Measurements from ENCODE around the gene KIF2C.
"Not testable (repeated sequence)": the region's sequence is repeated elsewhere in the genome, so short reads cannot be mapped to it uniquely, and the experiment has no call there.

The KIF2C gene

GRCh38 chr1:44757420-44757819 is 17.8 kb downstream of the KIF2C start:
- Histone ChIP-seq H3K36me3 (peaks cover 40% of the 10 kb centered on the region), H3K4me3 (ENCODE audit: low read depth, low read length) (no peak overlapping the region), H3K9me3 (no peaks in the 10 kb centered on the region), H3K4me1 (no peaks in the 10 kb centered on the region), H3K27me3 (no peaks in the 10 kb centered on the region)
- no peak for DNase-seq
- no peak for TF ChIP-seq CTCF (IDR thresholded peaks at IDR 0.05; ENCODE audit: low read depth, low read length)

DNA sequence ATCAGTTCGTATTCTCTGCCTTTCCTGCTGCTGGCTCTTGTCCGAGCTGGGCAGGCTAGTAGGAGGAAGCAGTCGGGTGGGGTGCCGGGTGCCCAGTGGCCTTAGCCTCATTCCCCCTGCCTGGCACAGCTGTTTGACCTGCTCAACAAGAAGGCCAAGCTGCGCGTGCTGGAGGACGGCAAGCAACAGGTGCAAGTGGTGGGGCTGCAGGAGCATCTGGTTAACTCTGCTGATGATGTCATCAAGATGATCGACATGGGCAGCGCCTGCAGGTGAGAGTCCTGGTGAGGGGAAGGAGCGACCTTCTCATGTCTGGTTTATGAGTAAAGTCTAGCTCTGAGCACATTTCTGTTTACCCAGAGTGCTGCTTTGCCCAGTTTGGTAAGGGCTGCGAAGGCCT is 19.4 kb downstream of the KIF2C start:
- no peak for TF ChIP-seq CTCF (IDR thresholded peaks at IDR 0.05; ENCODE audit: low read depth, low read length)
- no peak for DNase-seq
- Histone ChIP-seq H3K9me3 (no peaks in the 10 kb centered on the region), H3K36me3 (peaks cover 37% of the 10 kb centered on the region), H3K27me3 (no peaks in the 10 kb centered on the region), H3K4me3 (ENCODE audit: low read depth, low read length) (no peak overlapping the region), H3K4me1 (no peaks in the 10 kb centered on the region)

DNA sequence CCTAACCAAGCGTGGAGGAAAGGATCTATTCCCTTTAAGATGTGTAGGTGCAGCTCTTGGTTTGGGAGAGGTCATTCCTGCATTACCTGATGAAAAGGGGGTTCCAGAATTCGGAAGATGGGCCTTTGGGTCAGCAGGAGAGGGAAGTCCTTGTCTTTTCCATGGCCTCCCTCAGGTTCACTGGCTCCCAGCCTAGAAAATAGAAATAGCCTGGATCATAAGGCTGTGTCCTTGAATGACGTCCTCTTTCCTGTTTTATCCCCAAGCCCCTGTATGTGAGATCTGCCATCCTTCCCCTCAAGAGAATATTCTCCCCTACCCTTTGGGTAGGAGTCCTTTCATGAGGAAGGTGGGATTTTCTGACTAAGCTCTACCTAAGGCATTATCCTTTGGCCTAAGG is 21.2 kb downstream of the KIF2C start:
- DNase-seq: no peak
- no peaks in the 10 kb centered on the region for H3K9me3 ChIP-seq
- no peaks in the 10 kb centered on the region for H3K27me3 ChIP-seq
- H3K4me1 ChIP-seq: no peaks in the 10 kb centered on the region
- no peak overlapping the region for H3K4me3 ChIP-seq (ENCODE audit: low read depth, low read length)
- TF ChIP-seq CTCF (IDR thresholded peaks at IDR 0.05; ENCODE audit: low read depth, low read length): no peak
- peaks cover 27% of the 10 kb centered on the region for H3K36me3 ChIP-seq

- peaks cover 12% of the 10 kb centered on the region for H3K36me3 ChIP-seq
- not testable (repeated sequence) for DNase-seq; H3K4me3 ChIP-seq (ENCODE audit: low read depth, low read length)
These were observed 26.8 kb downstream of the KIF2C start for GRCh38 chr1:44766421-44766820.

GRCh38 chr1:44775078-44775929 is 35.7 kb downstream of the KIF2C start, which contains the start of gene RPS8:
TSS of gene RPS8 (plus strand) at chr1:44775540. CDS start at chr1:44775597, 57 bp downstream.
- TF ChIP-seq CTCF (IDR thresholded peaks at IDR 0.05; ENCODE audit: low read depth, low read length): no peak
- Histone ChIP-seq H3K4me3 (ENCODE audit: low read depth, low read length) (peak within 1 kb of the TSS; percentile 89), H3K9me3 (no peaks in the 10 kb centered on the region), H3K4me1 (no peaks in the 10 kb centered on the region), H3K36me3 (peaks cover 44% of the 10 kb centered on the region), H3K27me3 (no peaks in the 10 kb centered on the region)
- DNase-seq: peak; percentile 85

More at GRCh38 chr1:44766421-44766820, 26.8 kb downstream of the KIF2C start:
- not testable (repeated sequence) for H3K9me3 ChIP-seq, H3K27me3 ChIP-seq, H3K4me1 ChIP-seq

DNA sequence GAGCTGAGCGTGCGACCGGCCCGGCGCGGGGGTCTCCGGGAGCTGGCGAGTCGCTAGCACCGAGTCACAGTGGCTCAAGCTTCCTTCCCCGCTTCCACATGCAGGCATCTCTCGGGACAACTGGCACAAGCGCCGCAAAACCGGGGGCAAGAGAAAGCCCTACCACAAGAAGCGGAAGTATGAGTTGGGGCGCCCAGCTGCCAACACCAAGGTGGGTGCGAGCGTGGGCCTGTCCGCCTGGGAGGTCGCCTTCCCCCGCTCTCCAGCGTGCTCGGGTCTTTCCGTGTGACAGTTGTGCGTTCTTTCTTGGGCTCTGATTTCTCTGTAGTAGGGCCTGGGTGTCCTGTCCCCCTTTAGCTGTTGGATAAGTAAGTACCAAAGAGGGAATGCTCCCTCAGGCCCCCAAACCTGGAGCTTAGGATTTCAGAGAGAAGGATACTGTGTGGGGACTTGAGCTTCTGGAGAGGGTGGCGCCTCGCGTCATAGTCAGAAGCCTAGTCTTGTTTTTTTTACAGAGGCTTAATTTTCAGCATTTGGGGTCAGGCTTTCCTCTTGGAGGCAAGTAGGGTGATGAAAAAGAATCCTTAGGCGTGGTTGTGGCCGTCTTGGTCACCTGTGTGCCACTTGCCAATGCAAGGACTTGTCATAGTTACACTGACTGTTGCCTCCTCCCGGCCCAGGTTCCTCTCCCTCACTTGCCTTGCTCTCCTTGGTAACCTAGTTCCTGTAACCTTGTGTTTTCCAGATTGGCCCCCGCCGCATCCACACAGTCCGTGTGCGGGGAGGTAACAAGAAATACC is 36.5 kb downstream of the KIF2C start:
- peak overlapping the region; percentile 89 for H3K4me3 ChIP-seq (ENCODE audit: low read depth, low read length)
- no peak for DNase-seq
- no peaks in the 10 kb centered on the region for H3K4me1 ChIP-seq
- H3K27me3 ChIP-seq: no peaks in the 10 kb centered on the region
- TF ChIP-seq CTCF (IDR thresholded peaks at IDR 0.05; ENCODE audit: low read depth, low read length): no peak
- H3K36me3 ChIP-seq: peaks cover 45% of the 10 kb centered on the region
- H3K9me3 ChIP-seq: no peaks in the 10 kb centered on the region
